ENCODE measurements around the gene SURF4.

- TF ChIP-seq CTCF (CRISPR knock-in tag; IDR thresholded peaks at IDR 0.05): no peak
- TF ChIP-seq ZNF746 (CRISPR knock-in tag; IDR thresholded peaks at IDR 0.05): no peak
- no peak for TF ChIP-seq SMAD3 (CRISPR knock-in tag; IDR thresholded peaks at IDR 0.05)
These were observed 22.3 kb downstream of the SURF4 start for GRCh38 chr9:133353548-133353947.
